Stimulated activated CD4-positive, alpha-beta T cell treated with anti-CD3 and anti-CD28 coated beads, Interleukin-1b, Interleukin-23, amount 100 ng/mL, for 48 hours (primary cell): ENCODE results near the gene IGFL2.
"Not testable (repeated sequence)": the region's sequence is repeated elsewhere in the genome, so short reads cannot be mapped to it uniquely, and the experiment has no call there.

Experiments
- DNase-seq: peaks from one replicate; pipeline ENCODE4 v3.0.0-alpha.2; 2020

Gene IGFL2

DNA sequence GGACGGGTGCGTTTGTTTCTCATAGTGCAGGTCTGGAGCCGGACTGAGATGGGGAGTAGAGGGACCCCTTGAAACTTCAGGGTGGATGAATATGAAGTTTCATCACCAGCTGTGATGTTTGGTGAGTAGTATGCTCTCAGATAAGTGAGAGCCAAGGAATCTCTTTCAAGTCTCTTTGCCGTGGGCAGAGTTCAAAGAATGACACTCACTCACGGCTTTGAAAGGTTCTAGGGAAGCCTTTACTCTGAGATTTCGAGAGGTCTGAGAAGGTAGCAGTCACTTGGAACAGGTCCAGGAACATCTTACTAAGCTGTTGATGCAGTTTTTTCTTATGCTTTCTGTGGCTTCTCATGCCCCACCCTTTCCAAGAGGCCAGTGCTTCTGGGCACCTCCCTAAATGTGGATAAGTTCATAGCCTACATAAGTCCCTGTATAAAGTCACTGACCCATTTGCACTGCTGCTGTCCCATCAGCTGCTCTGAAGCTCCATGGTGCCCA is at the start of gene IGFL2:
TSS of gene IGFL2 (plus strand) at position 448 of the 498 bp plus-strand sequence. CDS start at position 489, 41 bp downstream.
- peak; percentile 42 for DNase-seq

DNA sequence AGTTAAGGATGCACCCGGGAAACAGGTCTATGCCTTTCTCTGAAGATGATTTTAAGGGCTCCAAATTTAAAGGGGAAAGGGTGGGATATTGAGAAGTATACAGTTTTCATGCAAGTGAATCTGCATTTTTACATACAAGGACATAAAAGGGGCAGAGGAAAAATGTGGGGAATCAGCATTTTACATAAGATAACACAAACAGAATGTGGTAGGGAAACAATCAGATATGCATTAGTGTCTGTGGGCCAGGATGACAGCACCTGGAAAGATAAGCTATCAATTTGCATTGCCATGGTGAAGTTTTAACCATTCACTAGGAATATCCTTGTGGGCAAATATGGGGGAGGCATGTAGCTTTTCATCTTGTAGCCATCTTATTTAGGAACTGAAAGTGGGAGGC is 47.7 kb upstream of the IGFL2 start:
- DNase-seq = no peak

DNA sequence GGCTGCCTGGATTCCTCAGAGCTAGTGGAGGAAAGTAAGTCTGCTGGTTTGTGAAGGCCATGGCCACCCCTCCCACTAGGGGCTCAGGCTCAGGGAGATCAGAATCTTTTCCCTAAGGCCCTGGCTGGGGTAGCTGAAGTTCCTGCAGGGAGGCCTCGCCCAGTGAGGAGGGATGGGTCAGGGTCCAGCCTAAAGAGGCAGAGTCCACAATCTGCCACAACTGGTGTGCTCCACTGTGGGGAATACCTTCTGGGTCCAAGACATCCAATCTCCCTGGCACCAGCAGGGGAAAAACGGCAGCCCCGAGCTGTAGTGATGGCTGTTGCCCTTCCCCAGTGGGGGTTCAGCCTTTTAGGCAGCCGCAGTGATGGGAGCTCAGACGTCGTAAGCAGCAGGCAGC is 46.7 kb upstream of the IGFL2 start:
- no peak for DNase-seq

DNA sequence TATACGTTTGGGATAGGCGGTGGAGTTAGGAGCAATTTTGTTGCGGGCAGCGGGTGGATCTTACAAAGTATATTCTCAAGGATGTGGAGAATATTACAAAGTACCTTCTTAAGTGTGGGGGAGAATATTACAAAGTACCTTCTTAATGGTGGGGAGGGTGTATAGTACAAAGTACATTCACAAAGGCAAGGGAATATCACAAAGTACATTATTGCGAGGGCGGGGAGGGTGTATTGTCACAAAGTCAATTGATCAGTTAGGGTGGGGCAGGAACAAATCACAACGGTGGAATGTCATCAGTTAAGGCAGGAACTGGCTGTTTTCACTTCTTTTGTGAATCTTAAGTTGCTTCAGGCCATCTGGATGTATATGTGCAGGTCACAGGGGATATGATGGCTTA is 45.7 kb upstream of the IGFL2 start:
- not testable (repeated sequence) for DNase-seq

DNA sequence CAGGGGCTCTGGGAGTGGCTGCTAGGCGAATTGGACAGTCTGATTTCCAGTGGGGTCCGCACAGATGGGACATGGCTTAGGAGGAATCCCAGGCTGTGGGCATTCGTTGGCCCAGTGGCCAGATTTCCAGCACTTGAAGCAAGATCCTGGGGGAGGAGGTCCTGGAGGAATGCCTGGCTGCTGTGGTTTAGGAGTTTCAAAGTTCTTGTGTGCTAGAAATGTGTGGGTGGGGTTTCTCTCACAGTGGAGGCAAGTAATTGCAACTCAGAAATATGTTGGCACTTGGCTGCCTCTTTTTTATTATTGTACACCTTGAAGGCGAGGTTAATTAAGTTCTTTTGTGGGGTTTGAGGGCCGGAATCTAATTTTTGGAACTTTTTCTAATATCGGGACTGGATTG is 40.7 kb upstream of the IGFL2 start:
- no peak for DNase-seq

DNA sequence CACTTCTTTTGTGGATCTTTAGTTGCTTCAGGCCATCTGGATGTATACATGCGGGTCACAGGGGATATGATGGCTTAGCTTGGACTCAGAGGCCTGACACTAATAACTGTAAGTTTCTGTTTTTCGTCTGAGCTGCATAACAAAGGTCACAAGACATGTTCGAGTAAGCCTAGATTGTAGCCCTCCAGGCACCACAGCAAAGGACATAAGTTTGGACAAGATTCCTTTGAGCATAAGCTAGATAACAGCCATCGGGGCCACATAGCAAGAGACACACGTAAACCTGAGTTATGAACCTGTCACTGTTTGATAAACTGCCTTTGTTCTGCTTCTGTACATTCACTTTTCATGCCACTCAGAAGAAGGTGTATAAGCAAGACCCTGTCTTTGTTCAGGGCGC is 38.2 kb upstream of the IGFL2 start:
- no peak for DNase-seq

DNA sequence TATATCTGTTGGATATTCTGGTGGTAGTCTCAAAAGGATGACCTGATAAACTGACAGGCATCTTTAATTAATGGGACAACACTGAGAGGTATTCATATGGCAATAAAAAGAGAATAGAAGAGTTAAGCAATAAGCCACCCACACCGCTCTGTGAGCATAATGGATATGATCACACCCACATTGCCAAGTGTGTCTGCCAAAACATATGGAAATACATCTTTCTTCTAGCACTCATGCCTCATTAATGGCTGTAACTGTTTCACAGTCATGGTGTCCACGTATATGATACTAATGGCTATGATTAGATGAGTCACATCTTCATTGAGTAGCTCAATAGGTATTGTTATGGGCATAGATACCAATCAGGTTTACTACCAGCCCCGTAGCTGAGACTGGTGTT is 36.7 kb upstream of the IGFL2 start:
- DNase-seq = no peak

DNA sequence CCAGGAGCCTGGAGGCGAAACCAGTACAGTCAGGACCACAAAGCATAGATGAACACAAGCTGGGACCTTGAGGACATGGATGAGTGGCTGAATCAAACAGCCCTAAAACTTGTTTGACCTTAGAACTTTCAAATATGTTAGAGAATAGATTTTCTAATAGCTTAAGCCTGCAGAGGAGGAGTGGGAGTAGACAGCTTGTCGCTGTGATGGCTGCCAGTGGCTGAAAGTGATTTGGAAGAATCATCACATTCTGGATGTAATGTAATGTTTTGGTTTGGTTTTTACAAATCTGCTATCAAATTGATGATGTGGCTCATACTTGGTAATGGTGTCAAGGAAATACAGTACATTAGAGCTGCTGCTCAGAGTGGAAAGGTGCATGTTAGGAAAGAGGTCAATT is 35.5 kb upstream of the IGFL2 start:
- DNase-seq = no peak

DNA sequence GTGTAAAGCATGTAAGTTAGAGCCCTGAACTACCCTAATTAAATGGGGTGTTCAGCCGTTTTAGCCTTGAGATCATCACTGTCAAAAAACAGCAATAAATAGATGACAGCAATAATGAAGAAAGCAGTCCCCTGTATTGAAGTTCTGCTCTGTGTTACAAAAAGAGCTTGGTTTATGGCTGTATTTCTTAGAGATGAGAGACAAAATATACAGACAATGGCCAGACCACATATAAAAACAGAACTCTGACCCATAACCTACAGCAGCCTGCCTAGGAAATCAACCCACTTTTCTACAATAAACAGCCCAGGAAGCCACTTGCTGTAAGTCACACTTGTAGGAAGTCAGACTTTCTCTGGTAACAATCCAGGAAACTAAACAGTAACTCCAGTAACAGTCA is 34.3 kb upstream of the IGFL2 start:
- no peak for DNase-seq

DNA sequence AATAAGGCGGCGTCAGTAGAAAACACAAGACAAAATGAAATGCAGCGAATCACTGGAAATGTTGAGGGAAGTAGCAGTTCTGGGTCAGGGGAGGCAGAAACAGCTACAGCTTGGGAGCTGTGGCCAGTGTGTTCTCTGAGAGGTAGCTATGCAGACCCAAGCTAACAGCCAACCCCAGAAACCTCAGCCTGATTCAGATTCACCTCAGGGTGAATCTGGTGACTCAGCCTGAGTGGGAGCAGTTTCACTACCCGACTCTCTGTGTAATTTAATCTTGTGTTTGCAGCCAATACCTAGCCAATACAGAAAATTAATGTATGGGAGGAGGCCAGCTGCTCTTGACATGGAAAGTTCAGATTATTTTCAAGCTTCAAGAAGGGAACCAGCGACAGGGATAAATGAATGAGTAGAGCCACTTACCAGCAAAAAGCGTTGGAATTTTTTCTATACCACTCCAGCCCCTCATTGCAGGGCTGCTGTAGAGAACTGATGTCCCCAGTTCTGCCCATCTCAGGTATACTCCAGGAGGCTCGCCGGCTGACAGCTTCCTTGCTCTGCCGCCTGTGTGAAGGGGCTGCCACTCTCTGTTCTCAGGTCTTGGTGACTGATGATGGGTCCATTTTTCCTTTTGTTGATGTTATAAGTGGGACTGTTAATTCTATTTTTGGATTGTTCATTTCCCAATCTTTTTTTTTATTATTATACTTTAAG is 32.5 kb upstream of the IGFL2 start:
- DNase-seq = peak; percentile 75

DNA sequence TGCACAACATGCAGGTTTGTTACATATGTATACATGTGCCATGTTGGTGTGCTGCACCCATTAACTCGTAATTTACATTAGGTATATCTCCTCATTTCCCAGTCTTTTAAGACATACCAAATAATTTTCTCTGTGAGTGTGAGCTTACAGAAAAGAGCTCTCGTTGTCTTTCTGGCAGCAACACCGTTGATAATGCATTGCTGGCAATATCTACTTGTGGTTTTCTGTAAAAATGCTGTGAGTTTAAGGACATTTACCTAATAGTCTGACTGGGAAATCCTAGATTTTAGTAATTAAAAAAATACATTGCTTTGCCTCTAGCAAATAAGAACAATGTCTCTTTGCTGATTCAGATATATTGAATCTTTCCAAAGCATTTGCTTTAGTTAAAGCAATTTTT is 31.9 kb upstream of the IGFL2 start:
- DNase-seq = no peak

DNA sequence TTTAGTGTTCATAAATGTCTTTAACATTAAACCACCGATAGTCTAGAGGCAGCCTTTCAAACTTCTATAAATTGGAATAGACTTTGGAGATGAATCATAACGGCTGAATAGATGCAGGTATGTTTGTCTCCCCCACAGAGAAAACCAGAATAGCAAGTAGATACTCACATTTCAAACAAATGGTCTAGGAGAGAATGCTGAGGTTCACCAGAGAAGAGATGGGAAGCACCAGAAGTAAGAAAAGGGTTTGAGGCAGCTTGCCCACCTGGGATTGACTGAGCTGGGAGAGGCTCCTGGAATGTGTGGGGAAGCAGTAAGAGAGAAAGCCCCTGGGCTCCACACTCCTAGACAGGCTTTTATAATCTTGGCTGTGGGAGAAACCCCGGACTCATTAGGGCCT is 29.9 kb upstream of the IGFL2 start:
- DNase-seq = no peak

DNA sequence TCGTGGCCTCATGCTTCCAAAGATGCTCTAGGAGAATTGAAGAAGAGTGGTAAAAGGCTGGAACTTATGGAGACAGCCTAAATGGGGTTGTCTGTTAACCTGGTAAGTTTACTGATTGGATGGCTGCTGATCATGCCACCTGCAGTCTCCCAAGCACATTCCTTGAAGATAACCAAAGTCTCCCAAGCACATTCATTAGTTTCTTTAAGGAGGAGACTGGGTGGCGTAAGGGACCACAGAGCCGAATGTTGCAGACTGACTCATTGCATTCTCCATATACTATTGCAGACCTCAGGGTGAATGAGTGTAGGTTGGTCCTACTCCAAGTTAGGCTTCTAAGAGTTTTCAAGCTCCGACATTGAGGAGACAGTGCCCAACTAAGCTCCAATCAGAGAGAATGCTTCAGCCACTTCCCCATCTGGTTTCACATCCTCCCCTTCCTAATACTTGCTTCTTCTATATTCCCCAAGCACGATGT is 23.4 kb upstream of the IGFL2 start, which contains the start of gene IGFL3:
TSS of gene IGFL3 (minus strand) at position 51 of the 478 bp plus-strand sequence. CDS start at position 12, 39 bp downstream.
- no peak for DNase-seq

DNA sequence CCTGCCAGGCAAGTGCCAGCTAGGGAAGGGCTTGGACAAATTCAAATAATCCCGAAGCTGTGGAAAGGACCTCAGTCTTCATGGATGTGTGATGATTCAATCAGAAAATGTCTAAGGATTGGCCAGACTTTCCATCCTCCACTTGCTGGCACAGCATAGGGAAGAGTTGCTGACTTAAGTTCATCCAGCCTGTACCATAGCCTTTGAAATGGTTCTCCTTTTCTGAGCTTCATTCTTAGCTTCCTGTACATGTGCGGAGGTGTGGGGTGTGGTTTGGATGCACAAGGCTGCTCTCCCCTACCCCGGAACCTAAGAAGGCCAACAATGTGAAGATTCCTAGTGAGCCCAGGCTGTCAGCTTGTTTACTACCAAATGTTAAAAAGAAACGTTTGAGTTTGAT is 22.6 kb upstream of the IGFL2 start:
- no peak for DNase-seq

DNA sequence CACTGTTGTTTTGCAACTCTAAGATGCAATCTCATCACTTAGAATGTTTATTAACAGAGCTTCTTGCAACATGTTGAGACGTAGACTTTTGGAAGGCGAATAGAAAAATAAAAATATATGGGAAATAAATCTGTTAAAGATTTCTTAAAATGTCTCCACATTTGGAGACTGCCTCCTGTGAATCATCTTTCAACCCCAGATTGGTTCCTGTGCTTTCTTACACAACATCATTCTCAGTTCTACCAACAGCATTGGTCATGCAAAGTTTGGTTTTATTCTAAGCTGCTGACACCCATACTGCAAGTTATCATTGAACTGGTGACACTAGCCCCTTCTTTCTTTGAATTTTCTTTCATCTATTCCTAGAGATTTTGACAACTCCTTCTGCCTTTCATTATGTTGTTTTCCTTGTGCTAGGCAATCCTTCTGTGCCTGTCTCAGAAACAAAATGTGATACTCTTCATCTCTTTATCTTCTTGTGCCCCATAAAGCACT is 21.9 kb upstream of the IGFL2 start:
- no peak for DNase-seq

DNA sequence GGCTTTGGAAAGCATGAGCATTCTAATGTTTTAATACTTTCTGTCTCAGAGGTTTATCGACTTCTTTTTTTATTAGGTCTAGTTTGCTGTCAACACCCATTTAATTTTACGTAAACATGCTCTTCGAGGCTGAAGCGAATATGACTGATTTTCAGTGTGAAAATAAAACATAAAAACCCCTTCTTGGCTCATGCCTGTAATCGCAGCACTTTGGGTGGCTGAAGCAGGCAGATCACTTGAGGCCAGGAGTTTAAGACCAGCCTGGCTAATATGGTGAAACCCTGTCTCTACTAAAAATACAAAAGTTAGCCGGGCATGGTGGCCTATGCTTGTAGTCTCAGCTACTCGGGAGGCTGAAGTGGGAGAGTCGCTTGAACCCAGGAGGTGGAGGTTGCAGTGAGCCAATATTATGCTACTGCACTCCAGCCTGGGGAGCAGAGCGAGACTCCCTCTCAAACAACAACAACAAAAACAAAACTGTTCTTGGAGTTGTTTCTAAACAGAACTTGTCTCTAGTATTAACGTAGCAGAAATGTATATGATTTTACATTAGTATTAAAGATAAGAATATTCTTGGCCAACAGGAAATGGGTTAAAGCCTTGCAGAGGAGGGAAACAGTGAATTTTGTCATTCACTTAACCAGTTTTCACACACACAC is 16.4 kb upstream of the IGFL2 start:
- no peak for DNase-seq

DNA sequence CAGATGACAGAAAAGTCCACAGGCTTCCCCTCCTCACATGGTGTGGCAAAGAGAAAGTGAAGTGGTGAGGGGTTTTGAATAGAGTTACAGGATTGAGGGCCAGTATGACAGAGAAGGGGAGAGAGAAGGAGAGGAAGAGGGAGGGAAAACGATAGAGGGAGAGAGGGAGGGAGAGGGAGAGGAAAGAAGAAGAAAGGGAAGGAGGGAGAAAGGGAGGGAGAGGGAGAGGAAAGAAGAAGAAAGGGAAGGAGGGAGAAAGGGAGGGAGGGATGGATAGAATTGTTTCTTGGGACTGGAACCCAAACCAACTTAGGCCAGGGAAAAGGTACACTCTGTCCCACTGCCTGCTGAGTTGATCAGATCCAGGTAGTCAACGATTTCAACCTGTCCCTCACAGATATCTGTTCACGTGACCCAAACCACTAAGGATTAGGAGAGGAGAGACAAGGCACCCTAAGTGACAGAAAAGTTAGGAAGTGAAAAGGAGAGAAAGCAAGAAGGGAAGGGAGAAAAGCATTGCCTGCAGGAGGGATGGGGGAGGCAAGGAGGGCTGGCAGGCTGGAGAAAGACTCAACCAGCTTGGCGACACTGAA is 15.4 kb upstream of the IGFL2 start:
- no peak for DNase-seq

DNA sequence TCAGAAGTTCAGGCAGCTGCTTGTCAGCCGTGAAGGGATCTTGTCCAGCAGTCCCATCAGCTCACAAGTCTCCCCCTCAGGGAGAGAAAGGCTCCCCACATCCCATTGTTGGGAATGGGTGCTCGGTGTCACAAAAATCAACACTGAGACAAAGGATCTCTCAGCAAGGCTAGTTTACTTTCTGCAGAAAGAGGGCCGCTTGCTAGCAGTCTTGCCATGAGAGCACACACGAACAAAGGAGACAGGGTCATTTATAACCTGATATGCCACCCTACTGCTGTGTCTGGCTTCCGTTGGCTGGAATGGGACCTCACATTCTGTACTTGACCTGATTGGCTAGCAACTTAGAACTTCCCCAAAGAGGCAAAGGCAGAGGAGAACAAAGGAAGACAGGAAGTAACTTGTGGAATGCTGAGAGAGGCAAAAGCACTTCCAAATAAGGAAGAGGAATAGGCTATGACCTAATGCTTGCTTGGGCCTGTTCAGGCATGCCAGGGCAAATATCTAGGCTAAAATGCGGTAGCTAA is 14.9 kb upstream of the IGFL2 start:
- no peak for DNase-seq

DNA sequence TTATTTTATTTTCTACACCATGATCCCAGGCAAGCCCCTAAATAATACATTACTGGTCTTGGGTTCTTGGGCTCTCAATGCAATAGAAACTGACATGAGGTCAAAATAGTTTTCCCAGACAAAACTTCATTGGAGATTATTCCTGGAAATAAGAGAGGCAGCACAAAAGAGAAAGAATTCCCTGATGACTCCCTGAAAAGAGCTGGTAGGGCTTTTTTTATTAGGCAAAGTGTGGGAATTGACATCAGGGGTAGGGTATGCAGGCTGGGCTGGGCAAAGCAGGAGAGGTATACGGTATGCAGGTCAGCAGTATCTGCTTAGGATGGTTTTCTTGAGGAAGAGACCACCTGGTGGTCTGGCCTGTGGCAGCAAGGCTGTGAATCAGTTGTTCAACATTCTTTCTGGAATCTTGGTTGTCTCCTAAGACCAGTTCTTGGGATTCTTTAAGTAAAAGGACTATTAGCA is 14.2 kb upstream of the IGFL2 start:
- no peak for DNase-seq

DNA sequence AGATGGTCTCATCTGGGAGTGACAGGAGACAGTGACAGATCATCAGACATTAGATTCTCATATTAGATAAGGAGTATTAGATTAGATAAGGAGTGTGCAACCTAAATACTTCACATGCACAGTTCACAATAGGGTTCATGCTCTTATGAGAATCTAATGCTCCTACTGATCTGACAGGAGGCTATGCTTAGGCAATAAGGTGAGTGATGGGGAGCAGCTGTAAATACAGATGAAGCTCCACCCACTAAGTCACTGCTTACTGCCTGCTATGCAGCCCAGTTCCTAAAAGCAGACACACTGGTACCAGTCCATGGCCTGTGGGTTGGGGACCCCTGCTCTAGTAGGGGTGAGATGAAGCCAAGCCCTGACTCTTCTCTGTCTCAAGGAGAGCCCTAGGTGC is 13.5 kb upstream of the IGFL2 start:
- DNase-seq = no peak

DNA sequence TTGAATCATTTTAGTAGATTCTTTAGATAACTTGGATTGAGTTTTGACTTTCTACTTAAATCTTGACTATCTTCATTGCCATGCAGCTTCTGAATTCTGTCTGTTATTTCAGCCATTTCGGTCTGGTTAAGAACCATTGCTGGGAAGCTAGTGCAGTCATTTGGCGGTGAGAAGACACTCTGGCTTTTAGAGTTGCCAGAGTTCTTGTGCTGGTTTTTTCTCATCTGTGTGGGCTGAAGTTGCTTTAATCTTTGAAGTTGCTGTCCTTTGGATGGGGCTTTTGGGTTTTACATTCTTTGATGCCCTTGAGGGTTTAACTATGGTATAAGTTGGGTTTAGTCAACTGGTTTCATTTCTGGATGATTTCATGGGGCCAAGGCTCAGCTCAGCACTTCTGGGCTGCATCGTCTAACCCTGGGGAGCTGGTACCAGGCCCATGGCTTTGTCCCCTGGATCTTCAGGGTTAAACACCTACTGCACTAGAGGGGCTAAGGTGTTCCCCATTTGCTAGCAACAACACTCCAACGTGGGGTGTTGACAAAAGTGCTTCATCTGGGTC is 10.0 kb upstream of the IGFL2 start:
- DNase-seq = peak; percentile 4

DNA sequence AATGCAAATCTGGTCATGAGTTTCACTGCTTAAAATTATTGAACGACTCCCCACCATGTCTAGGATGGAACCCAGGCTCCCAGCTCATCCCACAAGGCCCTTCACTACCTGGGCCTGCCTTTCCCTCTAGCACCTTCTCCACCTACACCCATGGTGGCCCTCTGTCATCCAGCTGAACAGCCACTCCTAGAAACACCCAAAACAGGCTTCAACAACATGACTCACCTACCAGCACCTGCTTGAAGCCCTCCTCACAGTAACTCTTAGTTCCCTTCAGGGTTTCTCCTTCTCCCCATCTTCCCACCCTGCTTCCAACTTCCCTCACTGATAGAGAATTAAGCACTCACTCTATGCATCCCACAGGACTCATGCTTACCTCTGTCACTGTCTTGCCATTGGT is 6.6 kb upstream of the IGFL2 start:
- DNase-seq = no peak

DNA sequence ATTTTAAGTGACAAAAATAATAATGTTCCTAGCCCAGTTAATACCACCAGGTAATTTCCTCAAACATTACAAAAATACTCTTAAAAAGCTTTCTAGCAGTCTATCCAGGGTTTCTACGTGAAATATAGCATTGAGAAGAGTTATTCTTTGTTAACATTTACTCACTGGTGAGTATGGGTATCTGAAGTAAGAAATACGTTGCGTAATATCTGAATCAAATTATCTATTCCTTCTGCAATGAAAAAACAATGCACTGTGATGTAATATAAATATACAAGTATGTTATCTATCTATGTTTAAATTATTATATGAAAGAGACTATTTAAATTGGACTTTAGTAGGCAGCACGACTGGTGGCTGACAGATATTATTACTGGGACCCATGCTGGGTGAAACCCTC is 5.7 kb upstream of the IGFL2 start:
- DNase-seq = no peak
